ENCODE results near the gene LRRC59. TPM values are rescaled to one million over a fixed set of nuclear protein-coding genes. Genes with fewer than 3 reads are reported as not detected.

The LRRC59 gene
- total RNA-seq, 4 donors from 2014 or later = 41.1 to 68.1 (median 62.1) TPM

DNA sequence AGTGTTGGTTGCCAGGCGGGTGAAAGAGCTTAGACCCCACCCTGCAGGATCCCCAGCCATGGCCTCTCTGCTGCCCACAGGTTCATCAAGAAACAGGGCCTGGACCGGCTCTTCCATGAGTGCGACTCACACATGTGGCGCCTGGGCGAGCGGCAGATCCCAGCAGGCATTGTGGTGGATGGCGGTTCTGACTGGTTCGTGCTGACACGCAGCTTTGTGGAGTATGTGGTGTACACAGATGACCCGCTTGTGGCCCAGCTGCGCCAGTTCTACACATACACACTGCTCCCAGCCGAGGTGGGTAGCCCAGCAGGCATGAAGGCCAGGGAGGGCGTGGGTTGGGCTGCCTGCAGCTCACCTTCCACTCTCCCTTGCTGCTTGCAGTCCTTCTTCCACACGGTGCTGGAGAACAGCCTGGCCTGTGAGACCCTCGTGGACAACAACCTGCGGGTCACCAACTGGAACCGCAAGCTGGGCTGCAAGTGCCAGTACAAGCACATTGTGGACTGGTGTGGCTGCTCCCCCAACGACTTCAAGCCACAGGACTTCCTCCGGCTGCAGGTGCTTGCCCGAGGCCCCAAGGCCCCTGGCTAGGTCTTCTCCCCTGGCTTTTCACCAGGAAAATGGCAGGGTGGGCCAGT, 41.5 kb downstream of the LRRC59 start:
- TF ChIP-seq, protein P1, sequence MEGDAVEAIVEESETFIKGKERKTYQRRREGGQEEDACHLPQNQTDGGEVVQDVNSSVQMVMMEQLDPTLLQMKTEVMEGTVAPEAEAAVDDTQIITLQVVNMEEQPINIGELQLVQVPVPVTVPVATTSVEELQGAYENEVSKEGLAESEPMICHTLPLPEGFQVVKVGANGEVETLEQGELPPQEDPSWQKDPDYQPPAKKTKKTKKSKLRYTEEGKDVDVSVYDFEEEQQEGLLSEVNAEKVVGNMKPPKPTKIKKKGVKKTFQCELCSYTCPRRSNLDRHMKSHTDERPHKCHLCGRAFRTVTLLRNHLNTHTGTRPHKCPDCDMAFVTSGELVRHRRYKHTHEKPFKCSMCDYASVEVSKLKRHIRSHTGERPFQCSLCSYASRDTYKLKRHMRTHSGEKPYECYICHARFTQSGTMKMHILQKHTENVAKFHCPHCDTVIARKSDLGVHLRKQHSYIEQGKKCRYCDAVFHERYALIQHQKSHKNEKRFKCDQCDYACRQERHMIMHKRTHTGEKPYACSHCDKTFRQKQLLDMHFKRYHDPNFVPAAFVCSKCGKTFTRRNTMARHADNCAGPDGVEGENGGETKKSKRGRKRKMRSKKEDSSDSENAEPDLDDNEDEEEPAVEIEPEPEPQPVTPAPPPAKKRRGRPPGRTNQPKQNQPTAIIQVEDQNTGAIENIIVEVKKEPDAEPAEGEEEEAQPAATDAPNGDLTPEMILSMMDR (IDR thresholded peaks at IDR 0.05) = no peak
- no peak for TF ChIP-seq EP300 (IDR thresholded peaks at IDR 0.05)
- TF ChIP-seq POLR2A (IDR thresholded peaks at IDR 0.05; ENCODE audit: low read depth) = no peak
- no peak for TF ChIP-seq POLR2AphosphoS5 (IDR thresholded peaks at IDR 0.05)
- H3K27ac ChIP-seq (replicated peaks in 1 of 4) = no peak overlapping the region
- no peak for DNase-seq (ENCODE audit: extremely low spot score)
- 92% methylated on average over 10 of the region's 20 CpGs for WGBS
- H3K36me3 ChIP-seq = peaks cover 41 to 84% (median 75%) of the 10 kb centered on the region in 4 donors
- no peak overlapping the region for H3K4me3 ChIP-seq
- intact Hi-C loops (cut with DNase I) = no loop called here
- no peaks in the 10 kb centered on the region for H3K27me3 ChIP-seq
- peaks cover 0 to 16% (median 13%) of the 10 kb centered on the region in 4 donors for H3K4me1 ChIP-seq
- no peaks in the 10 kb centered on the region for H3K9me3 ChIP-seq

DNA sequence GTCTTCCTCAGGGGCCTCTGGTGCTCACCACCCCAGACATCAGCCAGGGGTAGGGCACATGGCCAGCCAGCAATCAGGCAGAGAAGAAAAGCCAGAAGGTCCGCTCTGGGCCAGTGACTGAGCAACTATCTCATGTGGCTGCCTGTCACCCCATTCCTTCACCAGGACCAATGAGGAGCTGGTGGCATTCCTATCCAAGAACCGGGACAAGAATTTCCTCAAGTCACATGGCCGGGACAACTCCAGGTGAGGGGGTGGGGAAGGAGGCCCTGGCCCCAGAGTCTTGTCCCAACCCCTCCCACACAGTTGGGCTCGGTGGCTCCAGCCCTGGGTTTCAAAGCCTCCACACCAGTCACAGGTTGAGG, 42.0 kb downstream of the LRRC59 start:
- TF ChIP-seq, protein P1 (IDR thresholded peaks at IDR 0.05) = no peak
- no peak for TF ChIP-seq EP300 (IDR thresholded peaks at IDR 0.05)
- no peak for TF ChIP-seq POLR2AphosphoS5 (IDR thresholded peaks at IDR 0.05)
- no peak for TF ChIP-seq POLR2A (IDR thresholded peaks at IDR 0.05; ENCODE audit: low read depth)
- H3K27ac ChIP-seq (replicated peaks in 1 of 4) = no peak overlapping the region
- peaks cover 41 to 79% (median 70%) of the 10 kb centered on the region in 4 donors for H3K36me3 ChIP-seq
- intact Hi-C loops (cut with DNase I) = no loop called here
- no peaks in the 10 kb centered on the region for H3K27me3 ChIP-seq
- no peaks in the 10 kb centered on the region for H3K9me3 ChIP-seq
- peaks cover 0 to 16% (median 13%) of the 10 kb centered on the region in 4 donors for H3K4me1 ChIP-seq
- DNase-seq (ENCODE audit: extremely low spot score) = no peak
- 76% methylated on average over 2 of the region's 4 CpGs for WGBS
- no peak overlapping the region for H3K4me3 ChIP-seq

DNA sequence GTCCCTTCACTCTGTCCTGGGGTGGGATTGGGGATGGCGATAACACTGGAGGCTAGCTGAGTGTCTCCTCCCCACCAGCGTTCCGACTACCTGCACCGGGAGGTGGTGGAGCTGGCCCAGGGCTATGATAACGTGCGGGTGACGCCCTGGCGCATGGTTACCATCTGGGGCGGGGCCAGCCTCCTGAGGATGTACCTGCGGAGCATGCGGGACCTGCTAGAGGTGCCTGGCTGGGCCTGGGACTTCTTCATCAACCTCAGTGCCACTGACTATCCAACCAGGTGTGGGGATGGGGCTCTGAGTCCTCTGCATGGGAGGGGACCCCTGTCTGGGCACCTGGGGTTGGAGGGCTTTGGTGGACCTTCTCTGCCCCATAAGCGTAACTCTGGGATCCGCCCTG, 42.5 kb downstream of the LRRC59 start:
- Histone ChIP-seq H3K4me3 (no peak overlapping the region), H3K36me3 (peaks cover 41 to 74% (median 65%) of the 10 kb centered on the region in 4 donors), H3K9me3 (no peaks in the 10 kb centered on the region), H3K27ac (replicated peaks in 1 of 4) (no peak overlapping the region), H3K27me3 (no peaks in the 10 kb centered on the region), H3K4me1 (peaks cover 0 to 16% (median 13%) of the 10 kb centered on the region in 4 donors)
- intact Hi-C loops (cut with DNase I) = no loop called here
- WGBS = 98% methylated on average over 8 of the region's 13 CpGs
- no peak for DNase-seq (ENCODE audit: extremely low spot score)
- TF ChIP-seq POLR2AphosphoS5 (IDR thresholded peaks at IDR 0.05) = no peak

DNA sequence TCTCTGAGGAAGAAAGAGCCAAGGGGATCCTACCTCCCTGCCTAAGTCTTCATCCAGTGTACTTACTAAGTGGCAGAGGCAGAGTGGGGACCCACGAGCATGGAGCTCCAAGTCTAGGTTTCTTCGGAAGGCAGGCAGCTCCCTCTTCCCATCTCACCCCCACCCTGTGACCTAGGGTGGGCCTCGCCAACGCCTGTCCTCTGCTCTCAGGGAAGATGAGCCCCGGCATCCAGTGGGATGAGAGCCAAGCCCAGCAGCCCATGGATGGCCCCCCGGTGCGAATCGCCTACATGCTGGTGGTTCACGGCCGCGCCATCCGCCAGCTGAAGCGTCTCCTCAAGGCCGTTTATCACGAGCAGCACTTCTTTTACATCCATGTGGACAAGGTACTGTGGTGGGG, 43.1 kb downstream of the LRRC59 start:
- DNase-seq (ENCODE audit: extremely low spot score) = no peak
- H3K4me1 ChIP-seq = peaks cover 0 to 16% (median 16%) of the 10 kb centered on the region in 4 donors
- no peaks in the 10 kb centered on the region for H3K27me3 ChIP-seq
- H3K36me3 ChIP-seq = peaks cover 41 to 68% (median 59%) of the 10 kb centered on the region in 4 donors
- no peak overlapping the region for H3K27ac ChIP-seq (replicated peaks in 1 of 4)
- TF ChIP-seq POLR2AphosphoS5 (IDR thresholded peaks at IDR 0.05) (no peak), POLR2A (IDR thresholded peaks at IDR 0.05; ENCODE audit: low read depth) (no peak), EP300 (IDR thresholded peaks at IDR 0.05) (no peak)
- TF ChIP-seq, protein P1 (IDR thresholded peaks at IDR 0.05) = no peak
- intact Hi-C loops (cut with DNase I) = no loop called here
- H3K9me3 ChIP-seq = no peaks in the 10 kb centered on the region
- 90% methylated on average over 15 of the region's 15 CpGs for WGBS
- H3K4me3 ChIP-seq = no peak overlapping the region

DNA sequence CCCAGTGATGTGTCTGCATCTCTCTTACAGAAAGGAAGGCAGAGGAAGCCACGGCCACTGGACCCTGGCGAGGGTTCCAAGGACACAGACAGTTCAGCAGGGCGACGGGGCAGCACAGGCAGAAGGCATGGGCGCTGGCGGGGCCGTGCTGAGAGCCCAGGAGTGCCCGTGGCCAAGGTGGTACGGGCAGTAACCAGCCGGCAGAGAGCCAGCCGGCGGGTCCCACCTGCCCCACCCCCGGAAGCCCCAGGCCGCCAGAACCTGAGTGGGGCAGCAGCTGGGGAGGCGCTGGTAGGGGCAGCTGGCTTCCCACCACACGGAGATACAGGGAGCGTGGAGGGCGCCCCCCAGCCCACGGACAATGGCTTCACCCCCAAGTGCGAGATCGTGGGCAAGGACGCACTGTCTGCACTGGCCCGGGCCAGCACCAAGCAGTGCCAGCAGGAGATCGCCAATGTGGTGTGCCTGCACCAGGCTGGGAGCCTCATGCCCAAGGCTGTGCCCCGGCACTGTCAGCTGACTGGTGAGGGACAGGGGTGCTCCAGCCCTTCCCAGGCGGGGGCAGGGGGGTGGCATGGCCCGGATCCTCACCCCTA, 43.6 kb downstream of the LRRC59 start:
- H3K27ac ChIP-seq (replicated peaks in 1 of 4) = no peak overlapping the region
- H3K4me3 ChIP-seq = no peak overlapping the region
- peaks cover 41 to 63% (median 54%) of the 10 kb centered on the region in 4 donors for H3K36me3 ChIP-seq
- intact Hi-C loops (cut with DNase I) = no loop called here
- peaks cover 0 to 21% (median 21%) of the 10 kb centered on the region in 4 donors for H3K4me1 ChIP-seq
- no peaks in the 10 kb centered on the region for H3K9me3 ChIP-seq
- WGBS = 95% methylated on average over 16 of the region's 27 CpGs
- no peaks in the 10 kb centered on the region for H3K27me3 ChIP-seq
- no peak for DNase-seq (ENCODE audit: extremely low spot score)
- no peak for TF ChIP-seq POLR2AphosphoS5 (IDR thresholded peaks at IDR 0.05)
- TF ChIP-seq, protein P1 (IDR thresholded peaks at IDR 0.05) = no peak
- no peak for TF ChIP-seq POLR2A (IDR thresholded peaks at IDR 0.05; ENCODE audit: low read depth)
- TF ChIP-seq EP300 (IDR thresholded peaks at IDR 0.05) = no peak
